Brain microvascular endothelial cell (primary cell): ENCODE results near the gene TMSB15C.
"Not testable (repeated sequence)": the region's sequence is repeated elsewhere in the genome, so short reads cannot be mapped to it uniquely, and the experiment has no call there.

Experiments
- DNase-seq: peaks from one replicate; pipeline ENCODE4 v3.0.0-alpha.2; 2020
- H3K27ac ChIP-seq: fragments of 250-450 bp; sonication (Bioruptor Pico); 2 replicates; pipeline ENCODE4 v1.5.1; 2020; ENCODE audit warnings: mild to moderate bottlenecking, moderate library complexity
- H3K27me3 ChIP-seq: fragments of 250-450 bp; sonication (Bioruptor Pico); replicated peaks from 2 replicates; pipeline ENCODE4 v1.5.1; 2020; ENCODE audit warnings: mild to moderate bottlenecking
- H3K36me3 ChIP-seq: fragments of 250-450 bp; sonication (Bioruptor Pico); replicated peaks from 2 replicates; pipeline ENCODE4 v1.5.1; 2020; ENCODE audit warnings: mild to moderate bottlenecking
- H3K4me3 ChIP-seq: 2 replicates; pipeline ENCODE4 v1.5.1; 2011; ENCODE audit warnings: low read depth, mild to moderate bottlenecking, control low read depth, low read length, moderate library complexity
- in situ Hi-C: cut with HindIII; loops from 2 replicates; pipeline ENCODE4 v1.10.0; 2017; ENCODE audit warnings: low sequenced_read_pairs, low pct_ligation_motif_present
- TF ChIP-seq, protein P1 (sequence below): IDR thresholded peaks from 2 replicates; pipeline ENCODE4 v1.5.1; 2011; ENCODE audit warnings: low read depth, mild to moderate bottlenecking, moderate library complexity, low read length, control low read depth, inconsistent platforms; ENCODE audit errors: missing control alignments

The TMSB15C gene

DNA sequence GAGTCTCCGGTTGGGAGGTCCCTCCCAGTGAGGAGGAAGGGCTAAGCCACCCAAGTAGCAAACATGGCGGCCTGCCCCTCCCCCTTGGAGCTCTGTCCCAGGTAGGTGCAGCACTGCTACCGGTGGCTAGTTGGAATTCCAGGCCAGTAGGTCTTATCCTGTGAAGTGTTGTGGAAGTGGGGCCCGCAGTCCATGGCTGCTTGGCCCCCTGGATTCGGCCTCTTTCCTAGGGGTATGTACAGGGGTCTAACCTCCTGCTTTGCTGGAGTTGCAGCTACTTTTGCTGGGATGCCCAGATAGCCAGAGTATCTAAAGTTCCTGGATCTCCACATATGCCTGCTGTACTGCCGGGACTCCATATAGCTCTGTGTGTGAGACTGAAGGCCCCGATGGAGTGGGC, 9.9 kb upstream of the TMSB15C start:
- no peak for DNase-seq
- TF ChIP-seq, protein P1, sequence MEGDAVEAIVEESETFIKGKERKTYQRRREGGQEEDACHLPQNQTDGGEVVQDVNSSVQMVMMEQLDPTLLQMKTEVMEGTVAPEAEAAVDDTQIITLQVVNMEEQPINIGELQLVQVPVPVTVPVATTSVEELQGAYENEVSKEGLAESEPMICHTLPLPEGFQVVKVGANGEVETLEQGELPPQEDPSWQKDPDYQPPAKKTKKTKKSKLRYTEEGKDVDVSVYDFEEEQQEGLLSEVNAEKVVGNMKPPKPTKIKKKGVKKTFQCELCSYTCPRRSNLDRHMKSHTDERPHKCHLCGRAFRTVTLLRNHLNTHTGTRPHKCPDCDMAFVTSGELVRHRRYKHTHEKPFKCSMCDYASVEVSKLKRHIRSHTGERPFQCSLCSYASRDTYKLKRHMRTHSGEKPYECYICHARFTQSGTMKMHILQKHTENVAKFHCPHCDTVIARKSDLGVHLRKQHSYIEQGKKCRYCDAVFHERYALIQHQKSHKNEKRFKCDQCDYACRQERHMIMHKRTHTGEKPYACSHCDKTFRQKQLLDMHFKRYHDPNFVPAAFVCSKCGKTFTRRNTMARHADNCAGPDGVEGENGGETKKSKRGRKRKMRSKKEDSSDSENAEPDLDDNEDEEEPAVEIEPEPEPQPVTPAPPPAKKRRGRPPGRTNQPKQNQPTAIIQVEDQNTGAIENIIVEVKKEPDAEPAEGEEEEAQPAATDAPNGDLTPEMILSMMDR, result no peak
- Histone ChIP-seq H3K36me3 (no peaks in the 10 kb centered on the region), H3K4me3 (no peak overlapping the region), H3K27ac (no peak overlapping the region), H3K27me3 (peaks cover 2% of the 10 kb centered on the region)
- in situ Hi-C loops, result no loop called here

DNA sequence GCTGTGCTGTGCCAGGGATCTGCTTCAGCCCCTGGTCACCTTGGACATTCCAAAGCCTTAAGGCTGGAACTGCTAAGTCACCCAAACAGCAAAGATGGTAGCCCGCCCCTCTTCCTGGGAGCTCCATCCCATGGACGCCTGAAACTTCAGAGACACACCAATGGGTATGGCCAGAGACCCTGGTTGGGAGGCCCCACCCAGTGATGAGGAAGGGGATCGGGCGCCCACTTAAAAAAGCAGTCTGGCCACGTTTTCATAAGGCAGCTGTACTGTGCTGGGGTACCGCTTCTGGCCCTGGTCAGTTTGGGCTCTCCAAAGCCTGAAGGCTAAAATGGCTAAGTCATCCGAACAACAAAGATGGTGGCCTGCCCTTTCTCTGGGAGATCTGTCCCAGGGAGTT, 9.4 kb upstream of the TMSB15C start:
- in situ Hi-C loops, result no loop called here
- peaks cover 2% of the 10 kb centered on the region for H3K27me3 ChIP-seq
- no peaks in the 10 kb centered on the region for H3K36me3 ChIP-seq
- DNase-seq, result no peak
- H3K27ac ChIP-seq, result no peak overlapping the region
- TF ChIP-seq, protein P1, result no peak
- no peak overlapping the region for H3K4me3 ChIP-seq

DNA sequence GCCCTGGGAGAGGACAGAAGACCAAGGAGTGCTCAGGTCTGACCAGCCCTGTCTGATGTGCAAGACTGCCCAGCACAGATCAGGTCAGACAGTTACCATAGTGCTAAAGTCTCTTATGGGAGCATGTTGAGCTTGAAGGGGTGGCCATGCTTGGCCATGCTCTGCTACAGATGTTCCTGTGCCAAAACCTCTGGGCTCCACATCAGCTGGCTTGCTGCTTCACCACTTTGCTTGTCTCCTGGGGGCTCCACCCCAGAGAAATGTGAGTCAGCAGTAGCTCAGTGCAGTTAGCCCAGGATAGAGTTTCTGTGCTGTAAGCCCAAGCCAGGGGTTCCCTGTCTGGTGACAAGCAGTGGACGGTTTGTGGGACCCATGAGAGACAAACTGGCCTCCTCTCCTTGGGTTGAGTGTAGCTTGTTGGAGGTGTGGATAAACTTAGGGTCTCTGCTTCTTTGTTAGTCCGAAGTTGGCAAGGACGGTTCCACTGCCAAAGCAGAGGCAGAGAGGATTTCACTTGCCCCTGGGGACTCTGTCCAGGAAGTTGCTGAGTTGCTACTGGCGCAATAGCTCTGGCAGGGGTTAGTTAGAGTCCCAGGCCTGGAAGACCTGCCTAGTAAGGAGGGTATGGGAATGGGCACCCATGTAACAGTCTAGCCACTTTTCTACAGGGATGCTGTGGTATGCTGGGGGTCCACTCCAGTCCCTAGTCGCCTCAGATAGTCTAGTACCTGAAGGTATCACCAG, 8.7 kb upstream of the TMSB15C start:
- peaks cover 2% of the 10 kb centered on the region for H3K27me3 ChIP-seq
- DNase-seq, result no peak
- TF ChIP-seq, protein P1, result no peak

DNA sequence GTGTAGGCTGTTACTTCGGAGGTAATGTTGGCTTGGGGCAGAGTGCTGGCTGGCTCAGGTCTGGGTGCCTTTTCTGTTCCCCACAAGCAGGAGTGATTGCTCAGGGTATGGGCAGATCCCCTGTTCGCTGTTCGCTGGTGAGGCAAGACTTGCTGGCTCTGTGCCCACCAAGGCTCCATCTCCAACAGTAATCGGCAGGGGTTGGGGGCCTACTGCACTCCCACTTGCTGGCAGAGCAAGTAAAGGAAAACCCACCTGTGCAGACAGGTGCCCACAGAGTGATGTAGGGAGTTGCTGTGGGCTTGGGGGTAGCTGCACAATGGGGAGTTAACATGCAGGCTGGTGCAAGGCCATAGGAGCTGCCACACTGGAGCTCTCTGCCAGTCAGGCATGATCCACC, 8.0 kb upstream of the TMSB15C start:
- TF ChIP-seq, protein P1, result no peak
- no peaks in the 10 kb centered on the region for H3K36me3 ChIP-seq
- no peak for DNase-seq
- in situ Hi-C loops, result no loop called here
- no peak overlapping the region for H3K27ac ChIP-seq
- H3K27me3 ChIP-seq, result no peaks in the 10 kb centered on the region
- H3K4me3 ChIP-seq, result no peak overlapping the region

More for the DNA sequence above, 8.7 kb upstream of the TMSB15C start:
- Histone ChIP-seq H3K4me3 (no peak overlapping the region), H3K27ac (no peak overlapping the region), H3K36me3 (no peaks in the 10 kb centered on the region)
- in situ Hi-C loops, result no loop called here

DNA sequence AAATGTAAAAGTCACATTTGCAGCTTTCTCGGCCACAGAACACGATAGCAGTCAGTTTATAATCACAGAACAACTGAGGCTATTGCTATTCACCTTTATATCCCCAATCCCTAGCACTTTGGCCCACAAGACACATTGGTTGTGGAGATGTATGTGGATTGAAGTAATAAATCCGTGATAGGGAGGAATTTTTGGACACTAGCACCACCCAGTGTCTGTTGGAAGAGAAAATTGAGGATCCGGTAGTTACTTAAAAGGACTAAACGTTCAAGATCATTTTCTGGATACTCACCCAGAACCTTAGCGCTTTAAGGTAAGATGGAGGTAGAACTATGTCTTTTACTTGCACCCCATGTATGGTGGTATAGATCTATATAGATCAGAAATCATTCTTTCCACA, 1.8 kb upstream of the TMSB15C start:
- H3K4me3 ChIP-seq, in situ Hi-C loops, H3K27me3 ChIP-seq, DNase-seq, H3K36me3 ChIP-seq, H3K27ac ChIP-seq: not testable (repeated sequence)

DNA sequence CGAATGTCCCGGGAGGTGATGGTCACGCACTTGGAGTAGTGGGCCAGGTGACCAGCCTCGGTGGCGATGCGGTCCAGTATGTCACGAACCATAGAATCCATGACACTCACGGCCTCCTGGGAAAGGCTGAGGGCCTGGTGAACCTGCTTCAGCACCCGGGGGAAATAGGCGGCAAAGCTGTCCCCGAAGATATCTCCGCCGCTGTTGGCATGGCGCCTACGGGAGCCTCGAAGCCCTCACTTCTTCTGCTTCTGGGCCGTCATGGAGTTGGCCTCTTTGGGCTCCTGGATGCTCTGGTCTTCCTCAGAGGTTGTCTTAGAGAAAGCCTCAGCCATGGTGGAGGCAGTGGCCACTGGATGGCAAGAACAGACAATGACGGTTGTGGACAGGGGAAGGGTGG, 13.4 kb downstream of the TMSB15C start:
- in situ Hi-C loops, H3K27me3 ChIP-seq, H3K36me3 ChIP-seq, H3K4me3 ChIP-seq, DNase-seq, H3K27ac ChIP-seq: not testable (repeated sequence)

DNA sequence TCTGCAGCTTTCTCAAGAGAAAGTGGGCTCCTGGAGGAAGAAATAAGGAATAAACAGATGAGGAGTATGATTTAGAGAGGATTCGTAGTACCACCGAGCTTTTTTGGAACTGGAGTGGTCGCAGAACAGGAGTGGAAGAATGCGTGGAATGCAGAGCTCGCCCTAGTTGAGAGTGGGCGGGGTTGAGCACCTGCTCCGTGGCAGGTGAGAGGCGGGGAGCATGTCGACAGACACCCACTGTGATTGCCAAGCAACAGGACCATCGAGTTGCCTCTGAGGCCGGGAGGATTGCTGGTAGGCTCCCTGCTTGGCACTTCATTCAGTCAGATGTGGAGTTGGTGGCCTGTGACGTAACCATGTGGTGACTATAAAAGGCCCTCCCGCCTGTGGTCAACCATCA, 21.1 kb downstream of the TMSB15C start:
- H3K27me3 ChIP-seq, H3K36me3 ChIP-seq, in situ Hi-C loops, DNase-seq, H3K27ac ChIP-seq, H3K4me3 ChIP-seq: not testable (repeated sequence)
